H1 (cell line): ENCODE data around the gene LRRC26. TPM values are rescaled to one million over a fixed set of nuclear protein-coding genes. Genes with fewer than 3 reads are reported as not detected.

Experiments used
- CTCF ChIA-PET: fragments of 300-600 bp; sonication (Branson Sonifier 250); formaldehyde crosslinking; loops from one replicate; lab custom pipeline; 2021; ENCODE audit not compliant: partially characterized antibody; lab: Charles Lee
- POLR2A ChIA-PET: fragments of 300-600 bp; sonication (Branson Sonifier 250); formaldehyde crosslinking; loops from one replicate; lab custom pipeline; 2021; ENCODE audit warnings: inconsistent platforms; ENCODE audit not compliant: partially characterized antibody; lab: Charles Lee
- DNase-seq, 2 experiments: peaks; one replicate each; pipeline versions ENCODE4 v3.0.0 to v3.0.0-alpha.2; 2010 to 2022; ENCODE audit warnings: low spot score in 2 of 2, low read depth in 1 of 2, mixed read lengths in 1 of 2
- FAIRE-seq: peaks from 2 replicates; lab custom pipeline; 2011; peaks lifted over from hg19 to GRCh38; lab: Jason Lieb, UNC
- H2AFZ ChIP-seq: 2 replicates; pipeline ENCODE4 v1.8.1; 2012; ENCODE audit warnings: low read length, inconsistent platforms
- H2AK5ac ChIP-seq: 2 replicates; pipeline ENCODE4 v1.6.1; 2013; ENCODE audit warnings: low read depth, low read length
- H2BK120ac ChIP-seq: replicated peaks from 2 replicates; pipeline ENCODE3; 2013; ENCODE audit warnings: low read depth, low read length, inconsistent platforms
- H2BK12ac ChIP-seq: 2 replicates; pipeline ENCODE4 v1.6.1; 2013; ENCODE audit warnings: low read depth, low read length
- H2BK15ac ChIP-seq: 2 replicates; pipeline ENCODE4 v1.6.1; 2013; ENCODE audit warnings: low read length
- H2BK20ac ChIP-seq: 2 replicates; pipeline ENCODE4 v1.6.1; 2013; ENCODE audit warnings: low read length
- H2BK5ac ChIP-seq: 2 replicates; pipeline ENCODE4 v1.6.1; 2013; ENCODE audit warnings: low read depth, low read length
- H3K14ac ChIP-seq: 2 replicates; pipeline ENCODE4 v1.6.1; 2013; ENCODE audit warnings: inconsistent platforms; ENCODE audit not compliant: insufficient read length
- H3K18ac ChIP-seq: 2 replicates; pipeline ENCODE4 v1.6.1; 2013; ENCODE audit warnings: low read length; ENCODE audit errors: extremely low read depth
- H3K23ac ChIP-seq: 2 replicates; pipeline ENCODE4 v1.6.1; 2013; ENCODE audit warnings: inconsistent platforms; ENCODE audit not compliant: insufficient read length
- H3K23me2 ChIP-seq: 2 replicates; pipeline ENCODE4 v1.6.1; 2013; ENCODE audit warnings: low read depth, low read length
- H3K27ac ChIP-seq: 2 replicates; pipeline ENCODE4 v1.6.1; 2011; ENCODE audit warnings: low read depth, low read length, inconsistent platforms
- H3K27me3 ChIP-seq, 4 experiments: replicated peaks in 1 of 4; 1 replicate in 1 of 4; 2 replicates in 3 of 4; pipeline versions ENCODE4 v1.6.1 to v1.8.1; 2011 to 2013; ENCODE audit warnings: low read length in 3 of 4, mild to moderate bottlenecking in 3 of 4, inconsistent platforms in 2 of 4, mixed read lengths in 2 of 4, moderate library complexity in 1 of 4; ENCODE audit not compliant: control insufficient read depth in 3 of 4, insufficient read depth in 3 of 4; ENCODE audit errors: extremely low read depth in 1 of 4
- H3K36me3 ChIP-seq, 4 experiments: 2 replicates each; pipeline versions ENCODE4 v1.6.1 to v1.8.1; 2011 to 2013; ENCODE audit warnings: mild to moderate bottlenecking in 4 of 4, low read length in 3 of 4, moderate library complexity in 2 of 4, control low read depth in 1 of 4, inconsistent platforms in 1 of 4; ENCODE audit not compliant: insufficient read depth in 4 of 4, control insufficient read depth in 2 of 4
- H3K4ac ChIP-seq: replicated peaks from 2 replicates; pipeline ENCODE3; 2013; ENCODE audit warnings: low read length, low read depth, mixed read lengths, inconsistent platforms; ENCODE audit not compliant: insufficient read length
- H3K4me1 ChIP-seq, 4 experiments: replicated peaks in 1 of 4; 1 replicate in 1 of 4; 2 replicates in 3 of 4; pipeline versions ENCODE4 v1.6.1 to v1.8.1; 2011 to 2013; ENCODE audit warnings: low read length in 3 of 4, inconsistent platforms in 2 of 4, mixed read lengths in 1 of 4; ENCODE audit not compliant: insufficient read depth in 4 of 4, control insufficient read depth in 3 of 4
- H3K4me2 ChIP-seq, 2 experiments: 2 replicates each; pipeline versions ENCODE4 v1.6.1 to v1.8.1; 2011 to 2013; ENCODE audit warnings: low read depth in 2 of 2, low read length in 2 of 2, control low read depth in 1 of 2, inconsistent platforms in 1 of 2, mild to moderate bottlenecking in 1 of 2; ENCODE audit not compliant: insufficient read depth in 1 of 2
- H3K4me3 ChIP-seq, 4 experiments: fragments of 200-600, 300-600 bp in 1 of 4; sonication (generic), shearing (Covaris generic), sonication (Bioruptor Twin) in 1 of 4; 2 replicates each; pipeline versions ENCODE4 v1.5.1 to v1.8.1; 2011 to 2016; ENCODE audit warnings: low read length in 4 of 4, low read depth in 3 of 4, control low read depth in 2 of 4, inconsistent platforms in 2 of 4, mild to moderate bottlenecking in 2 of 4, mixed read lengths in 1 of 4, moderate library complexity in 1 of 4; ENCODE audit not compliant: insufficient read depth in 2 of 4; ENCODE audit errors: extremely low read depth in 1 of 4
- H3K56ac ChIP-seq: replicated peaks from 2 replicates; pipeline ENCODE3; 2013; ENCODE audit warnings: low read depth, mild to moderate bottlenecking, mixed read lengths, low read length, inconsistent platforms; ENCODE audit not compliant: insufficient read length
- H3K79me1 ChIP-seq: 2 replicates; pipeline ENCODE4 v1.6.1; 2013; ENCODE audit warnings: low read depth, low read length, control low read depth
- H3K79me2 ChIP-seq, 2 experiments: 2 replicates each; pipeline versions ENCODE4 v1.6.1 to v1.8.1; 2012 to 2013; ENCODE audit warnings: low read length in 2 of 2, mild to moderate bottlenecking in 2 of 2, inconsistent platforms in 1 of 2; ENCODE audit not compliant: insufficient read depth in 2 of 2, control insufficient read depth in 1 of 2
- H3K9ac ChIP-seq, 4 experiments: replicated peaks in 1 of 4; 1 replicate in 1 of 4; 2 replicates in 3 of 4; pipeline versions ENCODE4 v1.6.1 to v1.8.1; 2011 to 2013; ENCODE audit warnings: low read depth in 3 of 4, low read length in 3 of 4, control low read depth in 2 of 4, mild to moderate bottlenecking in 2 of 4, moderate library complexity in 2 of 4, inconsistent platforms in 1 of 4; ENCODE audit errors: extremely low read depth in 1 of 4
- H3K9me3 ChIP-seq, 2 experiments: 2 replicates each; pipeline versions ENCODE4 v1.6.1 to v1.8.1; 2012 to 2013; ENCODE audit warnings: mild to moderate bottlenecking in 2 of 2, moderate library complexity in 2 of 2, control low read depth in 1 of 2, inconsistent platforms in 1 of 2, low read depth in 1 of 2, low read length in 1 of 2, mixed read lengths in 1 of 2; ENCODE audit not compliant: insufficient read depth in 2 of 2
- H4K20me1 ChIP-seq, 2 experiments: replicated peaks in 1 of 2; 2 replicates each; pipeline versions ENCODE3 to v1.8.1; 2011 to 2013; ENCODE audit warnings: inconsistent platforms in 2 of 2, low read length in 2 of 2, mild to moderate bottlenecking in 1 of 2; ENCODE audit not compliant: insufficient read depth in 2 of 2, control insufficient read depth in 1 of 2
- H4K5ac ChIP-seq: 2 replicates; pipeline ENCODE4 v1.6.1; 2013; ENCODE audit warnings: low read length, low read depth, mixed read lengths, inconsistent platforms; ENCODE audit not compliant: insufficient read length
- H4K8ac ChIP-seq: 2 replicates; pipeline ENCODE4 v1.8.0; 2013; ENCODE audit warnings: mild to moderate bottlenecking, moderate library complexity, low read length, inconsistent platforms; ENCODE audit not compliant: insufficient read depth; ENCODE audit errors: extremely low read depth
- H4K91ac ChIP-seq: replicated peaks from 2 replicates; pipeline ENCODE3; 2013; ENCODE audit warnings: low read length, mixed read lengths, inconsistent platforms; ENCODE audit not compliant: insufficient read length
- ASH2L ChIP-seq: fragments of 200-600, 300-600 bp; sonication (generic); IDR thresholded peaks from one replicate; pipeline ENCODE4 v1.7.1; 2017; ENCODE audit warnings: low read length
- BCL11A ChIP-seq, 2 experiments: IDR thresholded peaks; one replicate each; pipeline ENCODE4 v1.6.1; 2011; ENCODE audit warnings: low read depth in 2 of 2, low read length in 2 of 2, mild to moderate bottlenecking in 2 of 2
- EP300 ChIP-seq, 2 experiments: IDR thresholded peaks; 1 replicate in 1 of 2; 2 replicates in 1 of 2; pipeline ENCODE4 v1.6.1; 2011 to 2012; ENCODE audit warnings: low read depth in 2 of 2, low read length in 2 of 2, mild to moderate bottlenecking in 2 of 2, borderline replicate concordance in 1 of 2, inconsistent platforms in 1 of 2, moderate library complexity in 1 of 2
- FOSL1 ChIP-seq: IDR thresholded peaks from 2 replicates; pipeline ENCODE4 v1.6.1; 2011; ENCODE audit warnings: mild to moderate bottlenecking, low read depth, low read length, moderate library complexity; ENCODE audit not compliant: insufficient read depth
- KDM5A ChIP-seq: fragments of 200-600 bp; IDR thresholded peaks from 2 replicates; pipeline ENCODE4 v1.7.1; 2012; ENCODE audit warnings: mild to moderate bottlenecking, low read length, inconsistent platforms, mixed read lengths
- MAFK ChIP-seq: IDR thresholded peaks from 2 replicates; pipeline ENCODE4 v1.6.1; 2012; ENCODE audit warnings: low read depth, mild to moderate bottlenecking, improper control_type of control experiment, low read length
- RBBP5 ChIP-seq: IDR thresholded peaks from 2 replicates; pipeline ENCODE4 v1.7.1; 2012; ENCODE audit warnings: low read depth, mild to moderate bottlenecking, inconsistent platforms, low read length, moderate library complexity, borderline replicate concordance
- SIN3A ChIP-seq, 2 experiments: IDR thresholded peaks in 1 of 2; conservative IDR thresholded peaks in 1 of 2; 2 replicates each; pipeline ENCODE4 v1.6.1; 2011 to 2012; ENCODE audit warnings: low read length in 2 of 2, improper control_type of control experiment in 1 of 2, low read depth in 1 of 2, mild to moderate bottlenecking in 1 of 2
- TAF7 ChIP-seq: optimal IDR thresholded peaks from 2 replicates; pipeline ENCODE3; 2011; ENCODE audit warnings: low read depth, mild to moderate bottlenecking, inconsistent platforms, low read length, moderate library complexity, borderline replicate concordance
- TBP ChIP-seq: IDR thresholded peaks from 2 replicates; pipeline ENCODE4 v1.6.1; 2011; ENCODE audit warnings: low read depth, low read length, improper control_type of control experiment
- TCF12 ChIP-seq: IDR thresholded peaks from 2 replicates; pipeline ENCODE4 v1.6.1; 2011; ENCODE audit warnings: low read depth, mild to moderate bottlenecking, low read length
- WGBS, 2 experiments: shearing (Covaris generic) in 1 of 2; methylation state at CpG; one replicate each; pipeline versions ENCODE4 v1.1.6 to v1.1.7; 2013 to 2015; ENCODE audit warnings: low lambda C conversion rate in 2 of 2, mixed read lengths in 2 of 2, inconsistent platforms in 1 of 2, low coverage in 1 of 2, missing lambda C conversion rate in 1 of 2; ENCODE audit not compliant: insufficient replicate concordance in 2 of 2, insufficient coverage in 1 of 2, insufficient read length in 1 of 2; ENCODE audit errors: extremely low coverage in 1 of 2, missing lambda C conversion rate in 1 of 2; 5-methylcytosine and 5-hydroxymethylcytosine counted together
- polyA plus RNA-seq, 7 experiments: library from polyadenylated mRNA; depleted of rRNA in 3 of 7; stranded (reverse) in 5 of 7; unstranded in 2 of 7; fragments of >200 nt in 5 of 7; fragments of 200-250 nt in 2 of 7; gene quantifications; 1 replicate in 5 of 7; 2 replicates in 1 of 7; 4 replicates in 1 of 7; pipeline versions ENCODE4 v1.2.1 to v1.2.3, GENCODE V29; 2011 to 2013; ENCODE audit warnings: missing spikeins in 2 of 7, mixed read lengths in 2 of 7
- total RNA-seq: library from RNA; stranded (reverse); fragmentation: NEBNext Ultra II Directional; extraction: Animal tissue kit (Norgen Biotek cat#: 25700); gene quantifications from 2 replicates; pipeline ENCODE4 v1.2.1, GENCODE V29; 2021

LRRC26 gene
- total and polyA plus RNA-seq, 2 of the 8 experiments (the other 6 are each of a cell fraction or from before 2014, with no cell fraction given): 0.34 to 0.85 TPM

DNA sequence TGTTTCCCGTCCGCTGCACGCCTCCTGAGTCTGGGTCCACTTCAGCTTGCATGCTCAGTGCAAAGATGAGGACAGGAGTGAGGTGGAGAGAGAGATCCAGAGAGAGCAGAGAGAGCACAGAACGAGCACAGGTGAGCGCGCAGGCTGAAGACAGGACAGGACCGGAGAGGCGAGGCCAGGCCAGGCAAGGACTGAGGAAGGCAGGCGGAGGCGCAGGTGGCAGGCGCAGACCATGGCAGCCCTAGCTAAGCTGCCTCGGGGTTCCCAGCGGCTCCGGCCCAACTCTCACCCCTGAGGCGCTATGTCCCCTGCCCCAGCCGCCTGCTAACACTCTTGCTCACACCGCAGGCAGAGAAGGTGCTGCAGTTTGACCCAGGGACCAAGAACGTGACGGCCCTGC lies 21.2 kb downstream of the LRRC26 start:
- no peak for FAIRE-seq
- Histone ChIP-seq H2BK5ac (no peak overlapping the region), H4K8ac (peak overlapping the region; percentile 2; the same call in 1 of the 2 replicates), H2AK5ac (no peak overlapping the region; the same call in 1 of the 2 replicates), H4K20me1 (peaks cover 3 to 17% of the 10 kb centered on the region in 2 experiments), H3K4me1 (peaks cover 0 to 9% (median 0%) of the 10 kb centered on the region in 4 experiments; a peak in 1 of 7 replicates), H3K9me3 (peaks cover 0 to 7% of the 10 kb centered on the region in 2 experiments; a peak in 3 of 4 replicates), H3K23me2 (peaks cover 2% of the 10 kb centered on the region; the same call in 1 of the 2 replicates), H2AFZ (no peak overlapping the region), H4K91ac (peak overlapping the region; percentile 54), H3K27ac (no peak overlapping the region), H4K5ac (no peak overlapping the region), H3K4me2 (no peak overlapping the region), H3K36me3 (no peaks in the 10 kb centered on the region; a peak in 1 of 8 replicates), H2BK20ac (no peak overlapping the region), H3K4me3 (no peak overlapping the region), H2BK12ac (no peak overlapping the region; the same call in 1 of the 2 replicates), H3K79me1 (no peaks in the 10 kb centered on the region), H3K14ac (no peak overlapping the region), H3K4ac (no peak overlapping the region), H2BK120ac (no peak overlapping the region), H3K56ac (no peak overlapping the region), H3K27me3 (peaks cover 0 to 4% (median 3%) of the 10 kb centered on the region in 4 experiments; a peak in 4 of 7 replicates), H3K9ac (no peak overlapping the region), H2BK15ac (no peak overlapping the region), H3K18ac (no peak overlapping the region), H3K23ac (no peak overlapping the region), H3K79me2 (no peaks in the 10 kb centered on the region; a peak in 1 of 4 replicates)
- DNase-seq: no peak
- ChIA-PET CTCF (interaction anchor here (0.6 to 3.6 kb wide), 10 partner anchors 9 to 136 kb away, joined by 3 to 24 read pairs (median 4); partner anchors contain the start of gene GRIN1), POLR2A (interaction anchor here (0.6 to 1.2 kb wide), 5 partner anchors 14 to 75 kb away, joined by 3 to 4 read pairs (median 4); no protein-coding TSS in a partner anchor)
- 86% methylated on average over 19 of the region's 19 CpGs; no CpG with 5 or more reads in 1 of the 2 experiments for WGBS, 2 experiments
- TF ChIP-seq TCF12 (no peak), KDM5A (no peak), SIN3A (conservative IDR thresholded peaks at IDR 0.05 in 1 of 2, IDR thresholded peaks at IDR 0.05 in 1 of 2; ENCODE audit: low read depth in 1 of 2, low read length in 2 of 2) (no peak), FOSL1 (no peak), TBP (no peak), TAF7 (no peak), BCL11A (IDR thresholded peaks at IDR 0.05; ENCODE audit: low read depth in 2 of 2, low read length in 2 of 2) (no peak), RBBP5 (no peak), ASH2L (no peak), MAFK (no peak), EP300 (IDR thresholded peaks at IDR 0.05; ENCODE audit: borderline replicate concordance in 1 of 2, low read depth in 2 of 2, low read length in 2 of 2) (no peak)
